GM19324 (cell line): Measurements from ENCODE around the gene DAND5.

ENCODE experiments used
- ATAC-seq: cut with Tn5 transposase; IDR thresholded peaks from one replicate; pipeline ENCODE4 v1.9.1; 2021; ENCODE audit warnings: mild to moderate bottlenecking, moderate library complexity; ENCODE audit not compliant: unreplicated experiment, low FRiP score

DAND5 gene

GRCh38 chr19:12991296-12991695, 21.9 kb downstream of the DAND5 start:
- ATAC-seq: no peak

- ATAC-seq: no peak
Measured at GRCh38 chr19:12992729-12993128, 23.4 kb downstream of the DAND5 start.

GRCh38 chr19:12993562-12993961, 24.2 kb downstream of the DAND5 start:
- ATAC-seq: no peak

- ATAC-seq: no peak
Measured at GRCh38 chr19:12994701-12995595, 25.6 kb downstream of the DAND5 start, which contains the start of gene NFIX. NFIX (plus strand) TSS chr19:12995475; CDS start chr19:12995838, 363 bp downstream.

- ATAC-seq: no peak
Measured at GRCh38 chr19:12995596-12996405, 26.4 kb downstream of the DAND5 start.

GRCh38 chr19:12996406-12997094, 27.2 kb downstream of the DAND5 start:
- ATAC-seq: no peak

GRCh38 chr19:12997179-12997966, 28.0 kb downstream of the DAND5 start:
- no peak for ATAC-seq

- ATAC-seq: no peak
Measured at GRCh38 chr19:12997967-12998940, 28.9 kb downstream of the DAND5 start.

- ATAC-seq: no peak
Measured at GRCh38 chr19:13001166-13001501, 31.8 kb downstream of the DAND5 start.

GRCh38 chr19:13001502-13002165, 32.3 kb downstream of the DAND5 start:
- no peak for ATAC-seq

- ATAC-seq: no peak
Measured at GRCh38 chr19:13002166-13002898, 33.0 kb downstream of the DAND5 start.

- no peak for ATAC-seq
Measured at GRCh38 chr19:13003081-13003480, 33.7 kb downstream of the DAND5 start.

- ATAC-seq: no peak
Measured at GRCh38 chr19:13004273-13004672, 34.9 kb downstream of the DAND5 start.

- ATAC-seq: no peak
Measured at GRCh38 chr19:13005253-13005652, 35.9 kb downstream of the DAND5 start.

- ATAC-seq: no peak
Measured at GRCh38 chr19:13005861-13006370, 36.5 kb downstream of the DAND5 start.

GRCh38 chr19:13006431-13007281, 37.3 kb downstream of the DAND5 start:
- ATAC-seq: no peak
